GM12878 (cell line): ENCODE measurements around the gene GLT1D1. TPM values are rescaled to one million over a fixed set of nuclear protein-coding genes. Genes with fewer than 3 reads are reported as not detected.

Experiments used
- BCL11A ChIP-seq: IDR thresholded peaks from 2 replicates; pipeline ENCODE4 v1.6.1; 2011; ENCODE audit warnings: low read depth, low read length
- CEBPB ChIP-seq, 2 experiments: fragments of 150-350 bp in 1 of 2; IDR thresholded peaks; 2 replicates each; pipeline ENCODE4 v1.6.1; 2012 to 2014; ENCODE audit warnings: low read depth in 2 of 2, low read length in 2 of 2, borderline replicate concordance in 1 of 2, inconsistent platforms in 1 of 2
- DPF2 ChIP-seq: fragments of 450-650 bp; IDR thresholded peaks from 2 replicates; pipeline ENCODE4 v1.6.1; 2017; ENCODE audit warnings: mild to moderate bottlenecking
- EZH2 ChIP-seq: IDR thresholded peaks from 2 replicates; pipeline ENCODE4 v1.6.1; 2012; ENCODE audit warnings: low read depth, mild to moderate bottlenecking, control low read depth, inconsistent platforms, low read length, borderline replicate concordance; ENCODE audit not compliant: control insufficient read depth
- HCFC1 ChIP-seq: fragments of 150-350 bp; IDR thresholded peaks from 2 replicates; pipeline ENCODE4 v1.6.1; 2014; ENCODE audit warnings: low read length
- HDAC6 ChIP-seq: fragments of 200-600 bp; sonication (generic); IDR thresholded peaks from one replicate; pipeline ENCODE4 v1.8.0; 2017; ENCODE audit warnings: antibody characterized with exemption; ENCODE audit not compliant: unreplicated experiment
- MAX ChIP-seq: IDR thresholded peaks from 2 replicates; pipeline ENCODE4 v1.6.1; 2012; ENCODE audit warnings: low read depth, low read length, improper control_type of control experiment
- MEF2A ChIP-seq: IDR thresholded peaks from 2 replicates; pipeline ENCODE4 v1.6.1; 2011; ENCODE audit warnings: low read depth, mild to moderate bottlenecking, low read length, moderate library complexity; ENCODE audit not compliant: insufficient read depth
- MYC ChIP-seq: IDR thresholded peaks from 2 replicates; pipeline ENCODE4 v1.6.1; 2011; ENCODE audit warnings: mild to moderate bottlenecking, low read length, moderate library complexity, inconsistent platforms; ENCODE audit not compliant: insufficient read depth, insufficient replicate concordance, insufficient read length, severe bottlenecking
- NBN ChIP-seq: fragments of 450-650 bp; IDR thresholded peaks from 2 replicates; pipeline ENCODE4 v1.6.1; 2016
- NFYA ChIP-seq: IDR thresholded peaks from 2 replicates; pipeline ENCODE4 v1.6.1; 2011; ENCODE audit warnings: low read depth, mild to moderate bottlenecking, low read length, improper control_type of control experiment, borderline replicate concordance
- NRF1 ChIP-seq: conservative IDR thresholded peaks from 2 replicates; pipeline ENCODE4 v1.6.1; 2011; ENCODE audit warnings: mild to moderate bottlenecking, low read depth, low read length, improper control_type of control experiment
- PAX5 ChIP-seq: IDR thresholded peaks from 2 replicates; pipeline ENCODE4 v1.6.1; 2011; ENCODE audit warnings: low read depth, low read length, borderline replicate concordance
- POLR2A ChIP-seq: IDR thresholded peaks from 2 replicates; pipeline ENCODE4 v1.6.1; 2011; ENCODE audit warnings: low read depth, mild to moderate bottlenecking, low read length
- PRDM15 ChIP-seq: fragments of 450-650 bp; formaldehyde crosslinking; IDR thresholded peaks from 2 replicates; pipeline ENCODE4 v1.4.0; 2020; ENCODE audit warnings: mild to moderate bottlenecking, moderate library complexity
- RAD51 ChIP-seq: fragments of 450-650 bp; IDR thresholded peaks from 2 replicates; pipeline ENCODE4 v1.6.1; 2016; ENCODE audit warnings: moderate library complexity, mild to moderate bottlenecking, inconsistent platforms
- RBBP5 ChIP-seq: fragments of 200-600 bp; sonication (generic); conservative IDR thresholded peaks from 2 replicates; pipeline ENCODE4 v1.6.1; 2016
- SIX5 ChIP-seq: IDR thresholded peaks from 2 replicates; pipeline ENCODE4 v1.6.1; 2011; ENCODE audit warnings: mild to moderate bottlenecking, low read depth, low read length, moderate library complexity; ENCODE audit not compliant: severe bottlenecking
- TCF3 ChIP-seq: IDR thresholded peaks from 2 replicates; pipeline ENCODE4 v1.6.1; 2012; ENCODE audit warnings: low read depth, mild to moderate bottlenecking, low read length, borderline replicate concordance; ENCODE audit not compliant: insufficient read depth
- WRNIP1 ChIP-seq: IDR thresholded peaks from 2 replicates; pipeline ENCODE4 v1.6.1; 2011; ENCODE audit warnings: low read depth, low read length, improper control_type of control experiment, borderline replicate concordance
- ZBED1 ChIP-seq: IDR thresholded peaks from 2 replicates; pipeline ENCODE4 v1.6.1; 2016; ENCODE audit warnings: borderline replicate concordance
- ZBTB11 ChIP-seq: fragments of 450-650 bp; formaldehyde crosslinking; IDR thresholded peaks from 2 replicates; pipeline ENCODE4 v1.5.0; 2022; ENCODE audit warnings: mild to moderate bottlenecking, missing genetic modification characterization
- ZNF217 ChIP-seq: fragments of 450-650 bp; IDR thresholded peaks from 2 replicates; pipeline ENCODE4 v1.6.1; 2017; ENCODE audit warnings: antibody characterized with exemption, mild to moderate bottlenecking
- ZSCAN29 ChIP-seq: fragments of 450-650 bp; IDR thresholded peaks from 2 replicates; pipeline ENCODE4 v1.6.1; 2017; ENCODE audit warnings: mild to moderate bottlenecking, moderate library complexity
- ZZZ3 ChIP-seq: IDR thresholded peaks from 2 replicates; pipeline ENCODE4 v1.6.1; 2011; ENCODE audit warnings: low read depth; ENCODE audit not compliant: control insufficient read depth, insufficient read length
- polyA plus RNA-seq, 11 experiments: library from polyadenylated mRNA; depleted of rRNA in 4 of 11; unstranded in 6 of 11; stranded (reverse) in 5 of 11; fragments of >200 nt; fragmentation: Nextera tagmentation in 4 of 11; fragmentation: Illumina TruSeq in 1 of 11; extraction: Ambion mirVana in 4 of 11; extraction: Trizol in 1 of 11; gene quantifications; 1 replicate in 1 of 11; 2 replicates in 10 of 11; pipeline versions ENCODE4 v1.2.1 to v1.2.3, GENCODE V29; 2011 to 2016; ENCODE audit warnings: inconsistent platforms in 2 of 11, missing spikeins in 2 of 11, low read depth in 1 of 11
- total RNA-seq, 4 experiments: library from RNA; depleted of rRNA in 3 of 4; stranded (reverse); fragments of >200 nt in 3 of 4; fragmentation: Illumina TruSeq in 1 of 4; extraction: Trizol in 1 of 4; gene quantifications; 2 replicates each; pipeline versions ENCODE4 v1.2.1 to v1.2.3, GENCODE V29; 2013 to 2021

Gene GLT1D1
- total and polyA plus RNA-seq, 10 of the 15 experiments (the other 5 are each of a cell fraction or from before 2014, with no cell fraction given): 0.42 to 62.8 (median 3.0) TPM

DNA sequence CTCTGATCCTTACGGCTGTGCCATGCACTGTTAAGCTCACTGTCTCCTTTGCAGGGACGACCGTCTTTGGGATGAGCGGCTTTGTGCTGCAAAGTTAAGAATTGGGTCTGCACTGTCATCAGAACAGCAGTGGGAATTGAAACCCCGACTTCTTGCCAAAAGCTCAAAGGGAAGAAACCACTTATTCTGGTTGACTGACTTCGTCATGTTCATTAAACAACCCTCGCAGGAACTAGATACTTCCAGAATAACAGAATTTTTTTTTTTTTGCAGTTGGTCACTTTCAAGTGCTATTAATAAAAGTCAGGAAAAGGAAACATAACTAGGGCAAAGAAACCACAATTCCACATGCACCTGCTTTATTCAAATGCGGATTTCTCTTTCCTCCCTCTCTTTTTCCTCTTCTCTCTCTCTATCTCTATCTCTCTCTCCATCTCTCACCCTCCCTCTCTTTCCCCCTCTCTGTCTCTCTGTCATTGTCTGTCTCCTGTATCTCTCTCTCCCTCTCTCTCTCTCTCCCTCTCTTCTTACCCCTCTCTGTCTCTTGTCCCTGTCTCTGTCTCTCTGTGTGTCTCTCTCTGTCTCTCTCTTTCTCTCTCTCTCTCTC is 12.3 kb upstream of the GLT1D1 start (continued):
- no peak for TF ChIP-seq PRDM15
- TF ChIP-seq NRF1: no peak
- TF ChIP-seq PAX5: peak; percentile 86
- TF ChIP-seq TCF3: 0 out of 2 replicates have a peak, but pooled peaks have one; percentile 14
- peak; percentile 87; the same call in 1 of the 2 replicates for TF ChIP-seq ZNF217
- peak; percentile 8; the same call in 1 of the 2 replicates for TF ChIP-seq RAD51
- no peak for TF ChIP-seq ZBTB11
- peak; percentile 73; the same call in 1 of the 2 replicates for TF ChIP-seq ZSCAN29
- peak; percentile 64 for TF ChIP-seq ZZZ3
- no peak for TF ChIP-seq HDAC6
- no peak for TF ChIP-seq NFYA
- TF ChIP-seq MAX: no peak
- no peak for TF ChIP-seq ZBED1
- no peak for TF ChIP-seq WRNIP1
- TF ChIP-seq NBN: peak; percentile 95
- no peak for TF ChIP-seq SIX5
- TF ChIP-seq CEBPB (IDR thresholded peaks at IDR 0.05; ENCODE audit: borderline replicate concordance in 1 of 2, low read depth in 2 of 2, low read length in 2 of 2): peak in 1 of 2 experiments; percentile 41; a peak in 1 of 4 replicates
- peak; percentile 79 for TF ChIP-seq BCL11A
- TF ChIP-seq POLR2A: no peak
- no peak for TF ChIP-seq MYC
- peak; percentile 78 for TF ChIP-seq DPF2
- no peak for TF ChIP-seq RBBP5
- peak; percentile 88 for TF ChIP-seq MEF2A
- no peak for TF ChIP-seq EZH2
- TF ChIP-seq HCFC1: no peak
